GM12891 (cell line): ENCODE data around the gene CASP9.

ENCODE experiments used
- POLR2A ChIP-seq: IDR thresholded peaks from 2 replicates; pipeline ENCODE4 v1.6.1; 2011; ENCODE audit warnings: low read depth, low read length, control low read depth
- TAF1 ChIP-seq: IDR thresholded peaks from 2 replicates; pipeline ENCODE4 v1.6.1; 2011; ENCODE audit warnings: low read depth, low read length, control low read depth

- TF ChIP-seq TAF1 (no peak), POLR2A (no peak)
These were observed 22.6 kb upstream of the CASP9 start for GRCh38 chr1:15546641-15547040.
